ENCODE results near the gene LYRM2. TPM values are rescaled to one million over a fixed set of nuclear protein-coding genes. Genes with fewer than 3 reads are reported as not detected.

The LYRM2 gene
- total RNA-seq, 2 experiments from 2014 or later, result 25.5 to 26.4 TPM

GRCh38 chr6:89585154-89585553, 53.4 kb downstream of the LYRM2 start:
- Mint-ChIP-seq H3K27me3 (no peaks in the 10 kb centered on the region), H3K9me3 (no peaks in the 10 kb centered on the region), H3K4me3 (no peak overlapping the region), H3K36me3 (no peaks in the 10 kb centered on the region), H3K27ac (no peak overlapping the region), H3K4me1 (ENCODE audit: low read depth) (no peaks in the 10 kb centered on the region)
- intact Hi-C loops (cut with micrococcal nuclease), result no loop called here
- CTCF ChIA-PET, result no interaction called here
- DNase-seq, result no peak
- POLR2A ChIA-PET, result no interaction called here

- H3K4me1 Mint-ChIP-seq (ENCODE audit: low read depth), result no peaks in the 10 kb centered on the region
- H3K4me3 Mint-ChIP-seq, result no peak overlapping the region
- H3K36me3 Mint-ChIP-seq, result no peaks in the 10 kb centered on the region
- DNase-seq, result no peak
- H3K27me3 Mint-ChIP-seq, result no peaks in the 10 kb centered on the region
- ChIA-PET CTCF (no interaction called here), POLR2A (no interaction called here)
- no peak overlapping the region for H3K27ac Mint-ChIP-seq
- H3K9me3 Mint-ChIP-seq, result no peaks in the 10 kb centered on the region
- intact Hi-C loops (cut with micrococcal nuclease), result no loop called here
These were observed 54.0 kb downstream of the LYRM2 start for GRCh38 chr6:89584539-89584938.

GRCh38 chr6:89583559-89583958, 55.0 kb downstream of the LYRM2 start:
- DNase-seq, result no peak
- POLR2A ChIA-PET, result no interaction called here
- Mint-ChIP-seq H3K4me3 (no peak overlapping the region), H3K27ac (no peak overlapping the region), H3K36me3 (no peaks in the 10 kb centered on the region), H3K9me3 (no peaks in the 10 kb centered on the region), H3K27me3 (no peaks in the 10 kb centered on the region), H3K4me1 (ENCODE audit: low read depth) (no peaks in the 10 kb centered on the region)
- intact Hi-C loops (cut with micrococcal nuclease), result no loop called here
- CTCF ChIA-PET, result no interaction called here

GRCh38 chr6:89582669-89583325, 55.8 kb downstream of the LYRM2 start:
- Mint-ChIP-seq H3K9me3 (no peaks in the 10 kb centered on the region), H3K27ac (no peak overlapping the region), H3K4me1 (ENCODE audit: low read depth) (no peaks in the 10 kb centered on the region), H3K36me3 (no peaks in the 10 kb centered on the region), H3K27me3 (no peaks in the 10 kb centered on the region), H3K4me3 (no peak overlapping the region)
- CTCF ChIA-PET, result interaction anchor here (1.9 kb wide), 1 partner anchor 27 kb away, joined by 5 read pairs; no protein-coding TSS in a partner anchor
- POLR2A ChIA-PET, result no interaction called here
- intact Hi-C loops (cut with micrococcal nuclease), result no loop called here
- no peak for DNase-seq

- H3K27me3 Mint-ChIP-seq, result no peaks in the 10 kb centered on the region
- ChIA-PET POLR2A (no interaction called here), CTCF (interaction anchor here (1.9 kb wide), 1 partner anchor 28 kb away, joined by 5 read pairs; no protein-coding TSS in a partner anchor)
- no peaks in the 10 kb centered on the region for H3K9me3 Mint-ChIP-seq
- H3K27ac Mint-ChIP-seq, result no peak overlapping the region
- no peak overlapping the region for H3K4me3 Mint-ChIP-seq
- no peak for DNase-seq
- no peaks in the 10 kb centered on the region for H3K4me1 Mint-ChIP-seq (ENCODE audit: low read depth)
- intact Hi-C loops (cut with micrococcal nuclease), result no loop called here
- H3K36me3 Mint-ChIP-seq, result no peaks in the 10 kb centered on the region
These were observed 56.9 kb downstream of the LYRM2 start for GRCh38 chr6:89581689-89582088.

- no peaks in the 10 kb centered on the region for H3K36me3 Mint-ChIP-seq
- H3K27ac Mint-ChIP-seq, result no peak overlapping the region
- no peak for DNase-seq
- POLR2A ChIA-PET, result no interaction called here
- intact Hi-C loops (cut with micrococcal nuclease), result no loop called here
- no peaks in the 10 kb centered on the region for H3K9me3 Mint-ChIP-seq
- H3K4me1 Mint-ChIP-seq (ENCODE audit: low read depth), result no peaks in the 10 kb centered on the region
- no peaks in the 10 kb centered on the region for H3K27me3 Mint-ChIP-seq
- CTCF ChIA-PET, result interaction anchor here (1.9 kb wide), 1 partner anchor 28 kb away, joined by 5 read pairs; no protein-coding TSS in a partner anchor
- H3K4me3 Mint-ChIP-seq, result no peak overlapping the region
These were observed 57.4 kb downstream of the LYRM2 start for GRCh38 chr6:89580997-89581666.

- Mint-ChIP-seq H3K4me1 (ENCODE audit: low read depth) (peaks cover 2% of the 10 kb centered on the region), H3K27ac (no peak overlapping the region), H3K9me3 (no peaks in the 10 kb centered on the region), H3K36me3 (no peaks in the 10 kb centered on the region), H3K4me3 (no peak overlapping the region), H3K27me3 (no peaks in the 10 kb centered on the region)
- no peak for DNase-seq
- CTCF ChIA-PET, result no interaction called here
- POLR2A ChIA-PET, result no interaction called here
- intact Hi-C loops (cut with micrococcal nuclease), result no loop called here
These were observed 63.0 kb downstream of the LYRM2 start for GRCh38 chr6:89575562-89575960.

- no peak overlapping the region for H3K4me3 Mint-ChIP-seq
- no peaks in the 10 kb centered on the region for H3K36me3 Mint-ChIP-seq
- H3K27ac Mint-ChIP-seq, result no peak overlapping the region
- no peaks in the 10 kb centered on the region for H3K9me3 Mint-ChIP-seq
- DNase-seq, result no peak
- H3K27me3 Mint-ChIP-seq, result no peaks in the 10 kb centered on the region
- CTCF ChIA-PET, result no interaction called here
- peaks cover 2% of the 10 kb centered on the region for H3K4me1 Mint-ChIP-seq (ENCODE audit: low read depth)
- POLR2A ChIA-PET, result no interaction called here
- intact Hi-C loops (cut with micrococcal nuclease), result no loop called here
These were observed 63.5 kb downstream of the LYRM2 start for GRCh38 chr6:89574910-89575561.

GRCh38 chr6:89567630-89568390, 70.7 kb downstream of the LYRM2 start:
- H3K4me3 Mint-ChIP-seq, result no peak overlapping the region
- no peaks in the 10 kb centered on the region for H3K27me3 Mint-ChIP-seq
- DNase-seq, result no peak
- CTCF ChIA-PET, result interaction anchor here (0.6 to 1.6 kb wide), 2 partner anchors 42 to 1191 kb away, joined by 3 to 4 read pairs; no protein-coding TSS in a partner anchor
- POLR2A ChIA-PET, result interaction anchor here (0.5 kb wide), 1 partner anchor 118 kb away, joined by 4 read pairs; no protein-coding TSS in a partner anchor
- H3K4me1 Mint-ChIP-seq (ENCODE audit: low read depth), result no peaks in the 10 kb centered on the region
- H3K9me3 Mint-ChIP-seq, result no peaks in the 10 kb centered on the region
- no peak overlapping the region for H3K27ac Mint-ChIP-seq
- intact Hi-C loops (cut with micrococcal nuclease), result no loop called here
- no peaks in the 10 kb centered on the region for H3K36me3 Mint-ChIP-seq

- intact Hi-C loops (cut with micrococcal nuclease), result no loop called here
- Mint-ChIP-seq H3K27me3 (no peaks in the 10 kb centered on the region), H3K27ac (no peak overlapping the region)
These were observed 71.5 kb downstream of the LYRM2 start for GRCh38 chr6:89566930-89567629.

GRCh38 chr6:89566008-89566800, 72.3 kb downstream of the LYRM2 start:
- DNase-seq, result no peak
- POLR2A ChIA-PET, result no interaction called here
- Mint-ChIP-seq H3K4me1 (ENCODE audit: low read depth) (no peaks in the 10 kb centered on the region), H3K4me3 (no peak overlapping the region), H3K27me3 (no peaks in the 10 kb centered on the region), H3K27ac (no peak overlapping the region), H3K36me3 (no peaks in the 10 kb centered on the region), H3K9me3 (no peaks in the 10 kb centered on the region)
- CTCF ChIA-PET, result no interaction called here
- intact Hi-C loops (cut with micrococcal nuclease), result no loop called here

More at GRCh38 chr6:89566930-89567629, 71.5 kb downstream of the LYRM2 start:
- Mint-ChIP-seq H3K36me3 (no peaks in the 10 kb centered on the region), H3K9me3 (no peaks in the 10 kb centered on the region), H3K4me1 (ENCODE audit: low read depth) (no peaks in the 10 kb centered on the region), H3K4me3 (no peak overlapping the region)
- ChIA-PET CTCF (interaction anchor here (1.6 kb wide), 1 partner anchor 43 kb away, joined by 4 read pairs; no protein-coding TSS in a partner anchor), POLR2A (no interaction called here)
- DNase-seq, result no peak

Data from activated CD4-positive, alpha-beta memory T cell treated with anti-CD3 and anti-CD28 coated beads for 36 hours (primary cell).